ENCODE results near the gene INCA1.

DNA sequence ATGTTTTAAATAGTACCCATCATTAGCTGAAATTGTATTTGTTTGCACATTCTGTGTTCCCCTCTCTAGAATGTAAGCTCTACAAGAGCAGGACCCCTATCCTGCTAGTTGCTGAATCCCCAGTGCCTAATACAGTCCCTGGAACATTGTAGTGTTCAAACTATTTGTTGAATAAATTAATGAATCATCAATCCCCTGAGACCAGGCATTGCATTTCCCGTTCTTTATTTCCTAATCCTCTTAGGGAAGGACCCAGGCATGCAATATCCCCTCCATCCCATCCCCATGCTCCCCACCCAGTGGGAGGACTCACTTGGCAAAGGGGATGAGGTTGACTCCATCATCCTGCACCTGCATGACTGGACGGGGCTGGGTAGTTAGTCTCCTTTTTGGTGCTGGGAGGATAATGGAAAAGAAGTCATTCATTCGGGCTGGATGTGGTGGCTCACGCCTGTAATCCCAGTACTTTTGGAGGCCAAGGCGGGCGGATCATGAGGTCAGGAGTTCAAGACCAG, 3.2 kb downstream of the INCA1 start:
- TF ChIP-seq, protein P1, sequence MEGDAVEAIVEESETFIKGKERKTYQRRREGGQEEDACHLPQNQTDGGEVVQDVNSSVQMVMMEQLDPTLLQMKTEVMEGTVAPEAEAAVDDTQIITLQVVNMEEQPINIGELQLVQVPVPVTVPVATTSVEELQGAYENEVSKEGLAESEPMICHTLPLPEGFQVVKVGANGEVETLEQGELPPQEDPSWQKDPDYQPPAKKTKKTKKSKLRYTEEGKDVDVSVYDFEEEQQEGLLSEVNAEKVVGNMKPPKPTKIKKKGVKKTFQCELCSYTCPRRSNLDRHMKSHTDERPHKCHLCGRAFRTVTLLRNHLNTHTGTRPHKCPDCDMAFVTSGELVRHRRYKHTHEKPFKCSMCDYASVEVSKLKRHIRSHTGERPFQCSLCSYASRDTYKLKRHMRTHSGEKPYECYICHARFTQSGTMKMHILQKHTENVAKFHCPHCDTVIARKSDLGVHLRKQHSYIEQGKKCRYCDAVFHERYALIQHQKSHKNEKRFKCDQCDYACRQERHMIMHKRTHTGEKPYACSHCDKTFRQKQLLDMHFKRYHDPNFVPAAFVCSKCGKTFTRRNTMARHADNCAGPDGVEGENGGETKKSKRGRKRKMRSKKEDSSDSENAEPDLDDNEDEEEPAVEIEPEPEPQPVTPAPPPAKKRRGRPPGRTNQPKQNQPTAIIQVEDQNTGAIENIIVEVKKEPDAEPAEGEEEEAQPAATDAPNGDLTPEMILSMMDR (conservative IDR thresholded peaks at IDR 0.05) = no peak
- TF ChIP-seq ZFX (IDR thresholded peaks at IDR 0.05) = no peak

Data from C4-2B (cell line).